ENCODE results near the gene GPR34. TPM values are rescaled to one million over a fixed set of nuclear protein-coding genes. Genes with fewer than 3 reads are reported as not detected.

The GPR34 gene
- total RNA-seq, 2 donors from 2014 or later = 0.64 to 1.5 TPM

GRCh38 chrX:41723826-41724225, 35.1 kb downstream of the GPR34 start, which contains the start of gene GPR82:
TSS of gene GPR82 (plus strand) at chrX:41724181. CDS start at chrX:41727027, 2,846 bp downstream.
- peaks cover 31 to 39% of the 10 kb centered on the region in 2 donors for H3K4me1 Mint-ChIP-seq (ENCODE audit: low read depth in 2 of 2)
- H3K9me3 Mint-ChIP-seq = peaks cover 2% of the 10 kb centered on the region
- DNase-seq (ENCODE audit: low spot score) = no peak
- H3K36me3 Mint-ChIP-seq = peaks cover 17% of the 10 kb centered on the region
- peaks cover 0 to 16% of the 10 kb centered on the region in 2 donors for H3K27me3 Mint-ChIP-seq
- H3K4me3 Mint-ChIP-seq = peak within 1 kb of the TSS; percentile 75
- peak in 1 of 2 donors; percentile 11 for ATAC-seq
- no peak within 1 kb of the TSS for H3K27ac Mint-ChIP-seq

- Mint-ChIP-seq H3K27me3 (peaks cover 0 to 12% of the 10 kb centered on the region in 2 donors), H3K4me3 (no peak overlapping the region), H3K36me3 (no peaks in the 10 kb centered on the region), H3K9me3 (no peaks in the 10 kb centered on the region), H3K27ac (no peak overlapping the region), H3K4me1 (ENCODE audit: low read depth in 2 of 2) (peaks cover 10 to 12% of the 10 kb centered on the region in 2 donors)
- ATAC-seq (no peak), DNase-seq (ENCODE audit: low spot score) (no peak)
Observed at GRCh38 chrX:41728125-41728524, 39.4 kb downstream of the GPR34 start.

GRCh38 chrX:41730081-41730480, 41.3 kb downstream of the GPR34 start:
- Mint-ChIP-seq H3K27ac (no peak overlapping the region), H3K4me1 (ENCODE audit: low read depth in 2 of 2) (peaks cover 15% of the 10 kb centered on the region in 2 donors), H3K36me3 (no peaks in the 10 kb centered on the region), H3K9me3 (no peaks in the 10 kb centered on the region), H3K27me3 (peaks cover 0 to 12% of the 10 kb centered on the region in 2 donors), H3K4me3 (no peak overlapping the region)
- no peak for ATAC-seq
- no peak for DNase-seq (ENCODE audit: low spot score)

- no peak for DNase-seq (ENCODE audit: low spot score)
- H3K27ac Mint-ChIP-seq = no peak overlapping the region
- ATAC-seq = no peak
- H3K9me3 Mint-ChIP-seq = no peaks in the 10 kb centered on the region
- no peak overlapping the region for H3K4me3 Mint-ChIP-seq
- H3K27me3 Mint-ChIP-seq = peaks cover 0 to 15% of the 10 kb centered on the region in 2 donors
- peaks cover 4% of the 10 kb centered on the region for H3K36me3 Mint-ChIP-seq
- peaks cover 25 to 31% of the 10 kb centered on the region in 2 donors for H3K4me1 Mint-ChIP-seq (ENCODE audit: low read depth in 2 of 2)
Observed at GRCh38 chrX:41732260-41732659, 43.5 kb downstream of the GPR34 start.

GRCh38 chrX:41733939-41734338, 45.2 kb downstream of the GPR34 start:
- Mint-ChIP-seq H3K4me1 (ENCODE audit: low read depth in 2 of 2) (peaks cover 25 to 32% of the 10 kb centered on the region in 2 donors), H3K36me3 (peaks cover 4% of the 10 kb centered on the region), H3K9me3 (no peaks in the 10 kb centered on the region), H3K4me3 (peak overlapping the region; percentile 94), H3K27ac (peak overlapping the region; percentile 73 to 85), H3K27me3 (peaks cover 0 to 14% of the 10 kb centered on the region in 2 donors)
- DNase-seq (ENCODE audit: low spot score) (peak; percentile 65), ATAC-seq (peak; percentile 90 to 93)

GRCh38 chrX:41734530-41734929, 45.8 kb downstream of the GPR34 start:
- peak overlapping the region; percentile 73 to 85 for H3K27ac Mint-ChIP-seq
- peaks cover 25 to 32% of the 10 kb centered on the region in 2 donors for H3K4me1 Mint-ChIP-seq (ENCODE audit: low read depth in 2 of 2)
- peak overlapping the region; percentile 94 for H3K4me3 Mint-ChIP-seq
- no peak for DNase-seq (ENCODE audit: low spot score)
- peaks cover 4% of the 10 kb centered on the region for H3K36me3 Mint-ChIP-seq
- peaks cover 0 to 14% of the 10 kb centered on the region in 2 donors for H3K27me3 Mint-ChIP-seq
- peak in 1 of 2 donors; percentile 34 for ATAC-seq
- no peaks in the 10 kb centered on the region for H3K9me3 Mint-ChIP-seq

GRCh38 chrX:41737065-41737464, 48.3 kb downstream of the GPR34 start:
- H3K9me3 Mint-ChIP-seq = no peaks in the 10 kb centered on the region
- ATAC-seq = peak; percentile 81 to 87
- H3K27ac Mint-ChIP-seq = peak overlapping the region; percentile 2 to 69
- peaks cover 4% of the 10 kb centered on the region for H3K36me3 Mint-ChIP-seq
- H3K4me3 Mint-ChIP-seq = peak overlapping the region; percentile 72
- H3K4me1 Mint-ChIP-seq (ENCODE audit: low read depth in 2 of 2) = peaks cover 24 to 31% of the 10 kb centered on the region in 2 donors
- DNase-seq (ENCODE audit: low spot score) = peak; percentile 68
- peaks cover 0 to 13% of the 10 kb centered on the region in 2 donors for H3K27me3 Mint-ChIP-seq

- ATAC-seq = no peak
- peaks cover 0 to 20% of the 10 kb centered on the region in 2 donors for H3K27me3 Mint-ChIP-seq
- peaks cover 15 to 17% of the 10 kb centered on the region in 2 donors for H3K4me1 Mint-ChIP-seq (ENCODE audit: low read depth in 2 of 2)
- H3K4me3 Mint-ChIP-seq = no peak overlapping the region
- H3K27ac Mint-ChIP-seq = no peak overlapping the region
- peaks cover 4% of the 10 kb centered on the region for H3K36me3 Mint-ChIP-seq
- no peaks in the 10 kb centered on the region for H3K9me3 Mint-ChIP-seq
- DNase-seq (ENCODE audit: low spot score) = no peak
Observed at GRCh38 chrX:41739871-41740270, 51.1 kb downstream of the GPR34 start.

Other genes with a start within 250 kb of the GPR34 start
- not detected for gene NYX, start 241.6 kb upstream of the GPR34 start, total RNA-seq
- 1 to 10 TPM in 1 of 2 donors, under 1 TPM in 1; 0.33 to 1.9 TPM for gene GPR82, start 35.2 kb downstream of the GPR34 start, total RNA-seq
- 10 to 100 TPM; 30.5 to 55.3 TPM for gene CASK, start 234.6 kb downstream of the GPR34 start, total RNA-seq

Measured in natural killer cell treated with Interleukin-12 subunit alpha and Interleukin-12 subunit beta and Interleukin-15 and Interleukin-18, amount 100 ng/mL, for 72 hours (primary cell).